HL-60 (cell line): ENCODE measurements around the gene MYOM1.

ENCODE experiments used
- POLR2AphosphoS5 ChIP-seq: IDR thresholded peaks from 2 replicates; pipeline ENCODE4 v1.6.1; 2012; ENCODE audit warnings: low read depth
- TF ChIP-seq, protein P1 (sequence below): IDR thresholded peaks from one replicate; pipeline ENCODE4 v1.5.1; 2011; ENCODE audit warnings: low read length, control low read depth, inconsistent platforms; ENCODE audit not compliant: insufficient read depth

DNA sequence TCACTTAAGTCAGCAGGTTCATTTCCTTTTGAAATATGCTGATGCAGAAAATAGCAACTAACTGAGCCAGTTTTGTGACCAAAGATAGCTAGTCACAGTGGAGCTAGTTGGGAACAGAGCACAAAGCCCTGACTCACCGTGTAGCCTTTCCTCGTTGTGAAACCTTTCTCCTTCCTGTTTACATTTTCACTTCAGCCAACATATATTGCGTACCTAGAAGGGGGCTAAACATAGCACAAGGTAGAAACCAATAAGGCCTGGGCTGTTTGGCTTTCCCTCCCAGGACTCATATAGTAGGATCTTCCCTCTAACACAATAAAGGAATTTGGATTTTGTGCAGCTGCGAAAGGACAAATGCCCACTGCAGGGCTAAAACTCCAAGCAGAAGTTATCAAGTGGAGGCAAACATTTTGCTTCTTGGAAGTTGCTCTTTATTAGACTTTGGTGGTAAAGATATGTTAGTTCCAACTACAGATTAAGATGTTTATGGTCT lies 182.3 kb downstream of the MYOM1 start:
- TF ChIP-seq, protein P1, sequence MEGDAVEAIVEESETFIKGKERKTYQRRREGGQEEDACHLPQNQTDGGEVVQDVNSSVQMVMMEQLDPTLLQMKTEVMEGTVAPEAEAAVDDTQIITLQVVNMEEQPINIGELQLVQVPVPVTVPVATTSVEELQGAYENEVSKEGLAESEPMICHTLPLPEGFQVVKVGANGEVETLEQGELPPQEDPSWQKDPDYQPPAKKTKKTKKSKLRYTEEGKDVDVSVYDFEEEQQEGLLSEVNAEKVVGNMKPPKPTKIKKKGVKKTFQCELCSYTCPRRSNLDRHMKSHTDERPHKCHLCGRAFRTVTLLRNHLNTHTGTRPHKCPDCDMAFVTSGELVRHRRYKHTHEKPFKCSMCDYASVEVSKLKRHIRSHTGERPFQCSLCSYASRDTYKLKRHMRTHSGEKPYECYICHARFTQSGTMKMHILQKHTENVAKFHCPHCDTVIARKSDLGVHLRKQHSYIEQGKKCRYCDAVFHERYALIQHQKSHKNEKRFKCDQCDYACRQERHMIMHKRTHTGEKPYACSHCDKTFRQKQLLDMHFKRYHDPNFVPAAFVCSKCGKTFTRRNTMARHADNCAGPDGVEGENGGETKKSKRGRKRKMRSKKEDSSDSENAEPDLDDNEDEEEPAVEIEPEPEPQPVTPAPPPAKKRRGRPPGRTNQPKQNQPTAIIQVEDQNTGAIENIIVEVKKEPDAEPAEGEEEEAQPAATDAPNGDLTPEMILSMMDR: no peak
- no peak for TF ChIP-seq POLR2AphosphoS5
